Peyer's patch (tissue), 4 donors: ENCODE measurements around the gene CREB1.

Experiments
- POLR2A ChIP-seq, 2 donors: fragments of 450-650 bp; IDR thresholded peaks; one replicate each; pipeline ENCODE4 v1.5.1; 2017; ENCODE audit warnings: antibody characterized with exemption in 2 of 2, mild to moderate bottlenecking in 2 of 2, moderate library complexity in 2 of 2
- TF ChIP-seq, protein P1 (sequence below), 6 experiments: fragments of 450-650 bp in 4 of 6; fragments of 200-600 bp in 2 of 6; sonication (generic) in 1 of 6; IDR thresholded peaks; one replicate each; pipeline ENCODE4 v1.5.1; 2017 to 2019; ENCODE audit warnings: antibody characterized with exemption in 6 of 6, mild to moderate bottlenecking in 3 of 6, moderate library complexity in 1 of 6

DNA sequence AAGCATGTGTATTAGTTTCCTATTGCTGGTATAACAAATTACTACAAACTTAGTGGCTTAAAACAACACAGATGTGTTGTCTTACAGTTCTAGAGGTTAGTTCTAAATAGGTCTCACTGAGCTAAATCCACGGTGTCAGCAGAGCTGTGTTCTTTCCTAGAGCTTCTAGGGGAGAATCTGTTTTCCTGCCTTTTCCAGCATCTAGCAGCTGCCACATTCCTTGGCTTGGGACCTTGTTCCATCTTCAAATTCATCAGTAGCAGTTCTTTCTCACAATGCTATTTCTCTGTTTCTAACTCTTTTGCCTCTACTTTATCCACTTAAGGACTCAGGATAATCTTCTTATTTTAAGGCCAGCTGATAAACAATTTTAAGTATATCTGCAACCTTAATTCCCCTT, 32.2 kb upstream of the CREB1 start:
- no peak for TF ChIP-seq POLR2A (IDR thresholded peaks at IDR 0.05)
- TF ChIP-seq, protein P1, sequence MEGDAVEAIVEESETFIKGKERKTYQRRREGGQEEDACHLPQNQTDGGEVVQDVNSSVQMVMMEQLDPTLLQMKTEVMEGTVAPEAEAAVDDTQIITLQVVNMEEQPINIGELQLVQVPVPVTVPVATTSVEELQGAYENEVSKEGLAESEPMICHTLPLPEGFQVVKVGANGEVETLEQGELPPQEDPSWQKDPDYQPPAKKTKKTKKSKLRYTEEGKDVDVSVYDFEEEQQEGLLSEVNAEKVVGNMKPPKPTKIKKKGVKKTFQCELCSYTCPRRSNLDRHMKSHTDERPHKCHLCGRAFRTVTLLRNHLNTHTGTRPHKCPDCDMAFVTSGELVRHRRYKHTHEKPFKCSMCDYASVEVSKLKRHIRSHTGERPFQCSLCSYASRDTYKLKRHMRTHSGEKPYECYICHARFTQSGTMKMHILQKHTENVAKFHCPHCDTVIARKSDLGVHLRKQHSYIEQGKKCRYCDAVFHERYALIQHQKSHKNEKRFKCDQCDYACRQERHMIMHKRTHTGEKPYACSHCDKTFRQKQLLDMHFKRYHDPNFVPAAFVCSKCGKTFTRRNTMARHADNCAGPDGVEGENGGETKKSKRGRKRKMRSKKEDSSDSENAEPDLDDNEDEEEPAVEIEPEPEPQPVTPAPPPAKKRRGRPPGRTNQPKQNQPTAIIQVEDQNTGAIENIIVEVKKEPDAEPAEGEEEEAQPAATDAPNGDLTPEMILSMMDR (IDR thresholded peaks at IDR 0.05) = no peak
